Epithelial cell of proximal tubule (primary cell): Measurements from ENCODE around the gene EFCAB6. TPM values are rescaled to one million over a fixed set of nuclear protein-coding genes. Genes with fewer than 3 reads are reported as not detected.

Source experiments
- DNase-seq: peaks from one replicate; pipeline ENCODE4 v3.0.0-alpha.2; 2011; ENCODE audit warnings: low read depth
- H3K4me3 ChIP-seq: 2 replicates; pipeline ENCODE4 v1.5.1; 2011; ENCODE audit warnings: low read depth, mild to moderate bottlenecking, low read length
- CTCF ChIP-seq: conservative IDR thresholded peaks from 2 replicates; pipeline ENCODE4 v1.5.1; 2012; ENCODE audit warnings: low read depth, mild to moderate bottlenecking, low read length
- total RNA-seq: library from RNA; depleted of rRNA; stranded (reverse); fragments of >200 nt; gene quantifications from 2 replicates; pipeline ENCODE4 v1.2.3, GENCODE V29; 2015

The EFCAB6 gene
- total RNA-seq, 1 donor from 2014 or later: 0.23 TPM

GRCh38 chr22:43812890-43813289 lies 785 bp upstream of the EFCAB6 start:
- DNase-seq: no peak
- TF ChIP-seq CTCF: peak; percentile 5
- H3K4me3 ChIP-seq: peak overlapping the region; percentile 77

GRCh38 chr22:43811777-43812148 lies 342 bp downstream of the EFCAB6 start:
- H3K4me3 ChIP-seq: peak overlapping the region; percentile 77
- no peak for DNase-seq
- no peak for TF ChIP-seq CTCF

- no peak overlapping the region for H3K4me3 ChIP-seq
- no peak for TF ChIP-seq CTCF
- DNase-seq: no peak
Measured at GRCh38 chr22:43802897-43803495, 9.1 kb downstream of the EFCAB6 start.

GRCh38 chr22:43800970-43801369 lies 11.1 kb downstream of the EFCAB6 start:
- H3K4me3 ChIP-seq: no peak overlapping the region
- DNase-seq: no peak
- no peak for TF ChIP-seq CTCF

- TF ChIP-seq CTCF: no peak
- H3K4me3 ChIP-seq: no peak overlapping the region
- peak; percentile 87 for DNase-seq
Measured at GRCh38 chr22:43798492-43798891, 13.6 kb downstream of the EFCAB6 start.

GRCh38 chr22:43796567-43796966 lies 15.5 kb downstream of the EFCAB6 start:
- no peak for DNase-seq
- peak; percentile 51 for TF ChIP-seq CTCF
- H3K4me3 ChIP-seq: no peak overlapping the region

GRCh38 chr22:43795320-43795719 lies 16.8 kb downstream of the EFCAB6 start:
- TF ChIP-seq CTCF: no peak
- DNase-seq: no peak
- no peak overlapping the region for H3K4me3 ChIP-seq
